Spleen (tissue), 11 donors: ENCODE measurements around the gene PDE2A. TPM values are rescaled to one million over a fixed set of nuclear protein-coding genes. Genes with fewer than 3 reads are reported as not detected.

Experiments used
- DNase-seq: peaks from one replicate; pipeline ENCODE4 v3.0.0-alpha.2; 2020
- H3K27ac ChIP-seq, 8 donors: fragments of 200-600 bp; sonication (generic) in 7 of 8; 1 replicate in 4 of 8; 2 replicates in 4 of 8; pipeline versions ENCODE4 v1.5.0 to v1.8.0; 2016 to 2021; ENCODE audit warnings: inconsistent platforms in 4 of 8, mild to moderate bottlenecking in 4 of 8, moderate library complexity in 1 of 8
- H3K27me3 ChIP-seq, 7 donors: fragments of 200-600 bp; sonication (generic) in 6 of 7; replicated peaks in 1 of 7; 1 replicate in 4 of 7; 2 replicates in 3 of 7; pipeline versions ENCODE4 v1.5.0 to v1.8.0; 2016 to 2021; ENCODE audit warnings: inconsistent platforms in 3 of 7, mild to moderate bottlenecking in 1 of 7
- H3K36me3 ChIP-seq, 6 donors: fragments of 200-600 bp; sonication (generic) in 5 of 6; 1 replicate in 4 of 6; 2 replicates in 2 of 6; pipeline versions ENCODE4 v1.5.0 to v1.8.0; 2016 to 2021; ENCODE audit warnings: inconsistent platforms in 2 of 6
- H3K4me1 ChIP-seq, 6 donors: fragments of 200-600 bp; sonication (generic) in 5 of 6; 1 replicate in 3 of 6; 2 replicates in 3 of 6; pipeline versions ENCODE4 v1.5.0 to v1.8.0; 2016 to 2021; ENCODE audit warnings: inconsistent platforms in 3 of 6
- H3K4me3 ChIP-seq, 8 donors: fragments of 200-600 bp; sonication (generic) in 7 of 8; 1 replicate in 4 of 8; 2 replicates in 4 of 8; pipeline versions ENCODE4 v1.5.0 to v1.8.0; 2016 to 2021; ENCODE audit warnings: inconsistent platforms in 4 of 8, mild to moderate bottlenecking in 4 of 8, moderate library complexity in 2 of 8
- H3K9me3 ChIP-seq, 8 donors: fragments of 200-600 bp; sonication (generic) in 7 of 8; 1 replicate in 4 of 8; 2 replicates in 4 of 8; pipeline versions ENCODE4 v1.5.0 to v1.8.0; 2016 to 2021; ENCODE audit warnings: inconsistent platforms in 4 of 8
- POLR2A ChIP-seq, 3 donors: fragments of 450-650 bp; IDR thresholded peaks; one replicate each; pipeline ENCODE4 v1.5.1; 2017; ENCODE audit warnings: antibody characterized with exemption in 3 of 3, mild to moderate bottlenecking in 1 of 3
- POLR2AphosphoS5 ChIP-seq, 3 donors: sonication (generic); formaldehyde crosslinking; IDR thresholded peaks; one replicate each; pipeline ENCODE4 v1.5.1; 2017; ENCODE audit warnings: antibody characterized with exemption in 3 of 3
- WGBS, 5 donors: extraction: QIAGEN DNeasy Blood & Tissue Kit in 3 of 5; methylation state at CpG; one replicate each; pipeline versions ENCODE4 v1.1.5 to v1.1.7; 2013 to 2018; 5-methylcytosine and 5-hydroxymethylcytosine counted together
- intact Hi-C: fragments of 100-400 bp; cut with DNase I; formaldehyde crosslinking; loops from one replicate; pipeline ENCODE4 v1.15.0; 2023; ENCODE audit warnings: low total_unique reads
- microRNA-seq, 3 donors: library from miRNA; unstranded; fragments of <30 nt; microRNA quantifications; one replicate each; pipeline versions ENCODE4 to v1.1.0, GENCODE V29; 2019 to 2020
- polyA plus RNA-seq, 3 donors: library from polyadenylated mRNA; stranded (reverse); fragments of 200-250 nt; gene quantifications; one replicate each; pipeline ENCODE4 v1.2.1, GENCODE V29; 2013
- small RNA-seq, 4 donors: library from RNA; depleted of rRNA; stranded (forward); fragments of <200 nt; gene quantifications; one replicate each; pipeline ENCODE3, GENCODE V24; 2016
- total RNA-seq, 7 donors: library from RNA; depleted of rRNA in 3 of 7; stranded (reverse); fragments of >200 nt in 3 of 7; fragmentation: NEBNext Ultra II Directional in 4 of 7; extraction: Animal tissue kit (Norgen Biotek cat#: 25700) in 4 of 7; gene quantifications; one replicate each; pipeline versions ENCODE4 v1.1.0 to v1.2.1, GENCODE V29; 2016 to 2021
- TF ChIP-seq, protein P1 (sequence below), 11 experiments: fragments of 200-600 bp in 7 of 11; fragments of 450-650 bp in 4 of 11; sonication (generic) in 4 of 11; IDR thresholded peaks in 8 of 11; conservative IDR thresholded peaks in 3 of 11; 1 replicate in 7 of 11; 2 replicates in 4 of 11; pipeline versions ENCODE4 v1.4.0 to v1.8.0; 2016 to 2021; ENCODE audit warnings: antibody characterized with exemption in 11 of 11, inconsistent platforms in 4 of 11, mild to moderate bottlenecking in 1 of 11
- donor health status: healthy with polysubstance abuse.
- donor health status: DM: no; HTN: no; CAD: no; lungs with moderate emphysema.
- donor health status: DM: no; HTN: no; CAD: no.
- donor health status: Bipolar disorder and iron deficiency.
- donor health status: healthy.
- donor health status: DM: no; HTN: no; CAD: no.
- donor health status: DM: yes; HTN: yes; CAD: no.

The PDE2A gene
- total and polyA plus RNA-seq, 10 donors: 58.2 to 584 (median 333) TPM

DNA sequence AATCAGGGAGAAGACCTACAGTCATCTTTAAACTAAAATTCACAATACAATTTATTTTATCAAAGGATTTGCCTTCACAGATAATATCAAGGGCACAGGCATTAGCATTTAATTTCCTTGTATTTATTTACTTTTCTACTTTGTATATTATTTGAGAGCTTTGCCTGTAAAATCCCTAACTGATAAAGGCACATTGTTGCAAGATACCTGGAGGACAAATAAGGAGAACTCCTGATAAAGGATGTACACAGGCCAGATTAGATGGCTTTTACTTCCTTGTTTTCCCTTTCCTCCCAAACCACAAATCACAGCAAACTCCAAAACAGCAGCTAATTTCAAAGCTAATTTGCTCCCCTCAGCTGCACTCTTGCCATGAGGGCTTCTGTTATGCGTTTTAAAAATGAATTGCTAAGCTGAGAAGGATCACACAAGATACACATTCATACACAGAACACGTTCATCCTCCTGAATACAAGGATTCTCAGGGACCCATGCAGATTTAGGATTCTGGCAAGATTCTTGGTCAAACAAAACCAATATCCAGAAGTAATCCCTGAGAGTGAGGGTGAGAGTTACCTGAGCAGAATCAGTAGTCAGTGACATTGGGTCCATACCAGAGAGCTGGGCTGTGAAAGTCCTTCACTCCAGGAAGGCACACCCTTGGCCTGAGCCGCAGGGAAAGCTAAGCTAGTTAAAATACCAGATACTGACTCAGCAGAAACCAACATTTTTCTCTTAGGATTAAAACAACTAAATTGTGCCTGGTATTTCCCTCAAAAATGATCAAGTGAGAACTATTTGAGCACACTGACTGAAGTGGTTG is 139.6 kb downstream of the PDE2A start:
- Histone ChIP-seq H3K9me3 (no peaks in the 10 kb centered on the region), H3K36me3 (no peaks in the 10 kb centered on the region), H3K27me3 (peaks cover 0 to 6% (median 0%) of the 10 kb centered on the region in 7 donors), H3K27ac (peak overlapping the region in 7 of 8 donors; percentile 48 to 73 (median 62)), H3K4me1 (peaks cover 0 to 13% (median 5%) of the 10 kb centered on the region in 6 donors), H3K4me3 (no peak overlapping the region)
- TF ChIP-seq POLR2A (IDR thresholded peaks at IDR 0.05) (no peak), POLR2AphosphoS5 (IDR thresholded peaks at IDR 0.05) (peak in 1 of 3 donors; percentile 44)
- TF ChIP-seq, protein P1, sequence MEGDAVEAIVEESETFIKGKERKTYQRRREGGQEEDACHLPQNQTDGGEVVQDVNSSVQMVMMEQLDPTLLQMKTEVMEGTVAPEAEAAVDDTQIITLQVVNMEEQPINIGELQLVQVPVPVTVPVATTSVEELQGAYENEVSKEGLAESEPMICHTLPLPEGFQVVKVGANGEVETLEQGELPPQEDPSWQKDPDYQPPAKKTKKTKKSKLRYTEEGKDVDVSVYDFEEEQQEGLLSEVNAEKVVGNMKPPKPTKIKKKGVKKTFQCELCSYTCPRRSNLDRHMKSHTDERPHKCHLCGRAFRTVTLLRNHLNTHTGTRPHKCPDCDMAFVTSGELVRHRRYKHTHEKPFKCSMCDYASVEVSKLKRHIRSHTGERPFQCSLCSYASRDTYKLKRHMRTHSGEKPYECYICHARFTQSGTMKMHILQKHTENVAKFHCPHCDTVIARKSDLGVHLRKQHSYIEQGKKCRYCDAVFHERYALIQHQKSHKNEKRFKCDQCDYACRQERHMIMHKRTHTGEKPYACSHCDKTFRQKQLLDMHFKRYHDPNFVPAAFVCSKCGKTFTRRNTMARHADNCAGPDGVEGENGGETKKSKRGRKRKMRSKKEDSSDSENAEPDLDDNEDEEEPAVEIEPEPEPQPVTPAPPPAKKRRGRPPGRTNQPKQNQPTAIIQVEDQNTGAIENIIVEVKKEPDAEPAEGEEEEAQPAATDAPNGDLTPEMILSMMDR (IDR thresholded peaks at IDR 0.05 in 8 of 11, conservative IDR thresholded peaks at IDR 0.05 in 3 of 11): no peak
- WGBS, 5 donors: 56 to 66% (median 65%) methylated on average over 3 of the region's 3 CpGs
- no peak for DNase-seq
- intact Hi-C loops: no loop called here

DNA sequence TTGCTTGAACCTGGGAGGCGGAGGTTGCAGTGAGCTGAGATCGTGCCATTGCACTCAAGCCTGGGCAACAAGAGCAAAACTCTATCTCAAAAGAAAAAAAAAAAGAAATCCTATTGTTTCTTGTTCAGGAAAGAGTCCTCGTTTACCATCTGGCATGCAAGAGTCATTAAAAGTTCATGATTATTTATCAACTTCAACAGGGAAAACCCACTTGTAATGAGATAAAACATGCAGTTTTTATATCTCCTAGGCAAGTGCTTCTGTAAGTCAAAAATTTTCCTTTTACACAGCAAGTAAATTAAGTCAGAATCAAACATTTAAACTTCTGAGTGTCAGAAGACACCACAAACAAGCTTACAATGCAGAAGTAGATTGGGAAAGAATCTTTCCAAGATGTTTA is 145.2 kb downstream of the PDE2A start:
- Histone ChIP-seq H3K27ac (no peak overlapping the region), H3K36me3 (no peaks in the 10 kb centered on the region), H3K4me1 (no peaks in the 10 kb centered on the region), H3K9me3 (no peaks in the 10 kb centered on the region), H3K4me3 (no peak overlapping the region), H3K27me3 (peaks cover 0 to 6% (median 0%) of the 10 kb centered on the region in 7 donors)
- 56 to 81% (median 68%) methylated on average over 3 of the region's 3 CpGs for WGBS, 5 donors
- TF ChIP-seq POLR2AphosphoS5 (IDR thresholded peaks at IDR 0.05) (no peak), POLR2A (IDR thresholded peaks at IDR 0.05) (no peak)
- TF ChIP-seq, protein P1 (IDR thresholded peaks at IDR 0.05 in 8 of 11, conservative IDR thresholded peaks at IDR 0.05 in 3 of 11): no peak
- no peak for DNase-seq
- intact Hi-C loops: no loop called here

DNA sequence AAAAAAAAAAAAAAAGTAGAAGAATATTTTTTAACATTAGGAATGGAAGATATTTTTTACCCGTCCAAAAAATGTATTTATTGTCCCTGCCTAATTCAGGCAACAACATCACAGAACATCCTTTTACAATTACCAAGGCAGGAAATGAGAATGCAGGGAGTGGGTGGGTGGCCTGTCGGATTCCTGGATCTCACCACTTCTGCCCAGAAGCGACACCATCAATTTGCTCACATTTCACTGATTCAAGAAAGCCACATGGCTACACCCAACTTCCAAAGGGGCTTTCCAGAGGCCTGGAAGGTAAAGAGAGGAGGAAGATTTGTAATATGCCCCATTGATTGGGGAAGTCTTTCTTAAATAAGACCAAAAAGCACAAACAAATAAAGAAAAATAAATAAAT is 146.1 kb downstream of the PDE2A start:
- H3K9me3 ChIP-seq: no peaks in the 10 kb centered on the region
- TF ChIP-seq POLR2AphosphoS5 (IDR thresholded peaks at IDR 0.05): no peak
- TF ChIP-seq, protein P1 (IDR thresholded peaks at IDR 0.05 in 8 of 11, conservative IDR thresholded peaks at IDR 0.05 in 3 of 11): no peak
- TF ChIP-seq POLR2A (IDR thresholded peaks at IDR 0.05): no peak
- H3K27me3 ChIP-seq: peaks cover 0 to 6% (median 0%) of the 10 kb centered on the region in 7 donors
- no peak overlapping the region for H3K4me3 ChIP-seq
- H3K36me3 ChIP-seq: no peaks in the 10 kb centered on the region
- H3K4me1 ChIP-seq: no peaks in the 10 kb centered on the region
- H3K27ac ChIP-seq: no peak overlapping the region
- 67 to 84% (median 73%) methylated on average over 3 of the region's 3 CpGs for WGBS, 5 donors
- no peak for DNase-seq
- intact Hi-C loops: no loop called here

Small RNA genes within 50 kb of the gene (microRNA-seq; reads per million reads assigned to microRNA genes)
- 45,368 to 87,585 (median 65,697) reads per million in 3 donors for gene MIR139

Small RNA genes within 50 kb of the gene (small RNA-seq; reads per million reads assigned to genes)
- gene MIR139 (28.2 to 54.5 (median 48.7) reads per million in 4 donors), gene RNU7-105P (0 reads per million in 4 donors)

Other genes starting within 250 kb of the PDE2A start
- gene CLPB, start 239.9 kb downstream of the PDE2A start, total RNA-seq: 10 to 100 TPM; 17.3 to 32.8 (median 25.0) TPM
- gene CLPB, start 239.9 kb downstream of the PDE2A start, polyA plus RNA-seq: 1 to 10 TPM; 4.2 to 6.6 (median 5.4) TPM
- gene ARAP1, start 78.0 kb upstream of the PDE2A start, total RNA-seq: 100 to 1,000 TPM; 248 to 365 (median 278) TPM
- gene ARAP1, start 78.0 kb upstream of the PDE2A start, polyA plus RNA-seq: 100 to 1,000 TPM in 2 of 3 donors, 10 to 100 TPM in 1; 76.7 to 176 (median 127) TPM
- gene STARD10, start 119.6 kb upstream of the PDE2A start, total RNA-seq: 10 to 100 TPM; 19.7 to 35.1 (median 27.9) TPM
- gene STARD10, start 119.6 kb upstream of the PDE2A start, polyA plus RNA-seq: 10 to 100 TPM; 23.7 to 46.7 (median 31.9) TPM
- 100 to 1,000 TPM; 212 to 368 (median 234) TPM for gene ATG16L2, start 140.0 kb upstream of the PDE2A start, total RNA-seq
- 100 to 1,000 TPM in 2 of 3 donors, 10 to 100 TPM in 1; 96.9 to 343 (median 341) TPM for gene ATG16L2, start 140.0 kb upstream of the PDE2A start, polyA plus RNA-seq